ENCODE data around the gene ORC3. TPM values are rescaled to one million over a fixed set of nuclear protein-coding genes. Genes with fewer than 3 reads are reported as not detected.
A peak's percentile ranks its signal among the peaks of the same experiment; 100 is the strongest.

ORC3 gene
- 21.4 and 22.0 TPM in 2 replicates for total RNA-seq
- long read RNA-seq, transcript ORC3-202 (20 exons, 2,512 nt): minor isoform, 58 of 248 reads
- long read RNA-seq, transcript ORC3-201 (20 exons, 2,501 nt): major isoform, 66 of 248 reads
- long read RNA-seq, partial matches to known transcripts: 45 of 248 reads
- long read RNA-seq, other reads (novel, unspliced or antisense): 79 of 248 reads

- no peaks in the 10 kb centered on the region for H3K27me3 Mint-ChIP-seq (ENCODE audit: unreplicated experiment)
- H3K4me3 Mint-ChIP-seq (ENCODE audit: unreplicated experiment): peak within 1 kb of the TSS; percentile 84
- peak; percentile 97 for DNase-seq (ENCODE audit: extremely low spot score, unreplicated experiment)
- peaks cover 45% of the 10 kb centered on the region for H3K4me1 Mint-ChIP-seq (ENCODE audit: unreplicated experiment)
- H3K9me3 Mint-ChIP-seq (ENCODE audit: unreplicated experiment): no peaks in the 10 kb centered on the region
- TF ChIP-seq CTCF (IDR thresholded peaks at IDR 0.05): no peak
- peak within 1 kb of the TSS; percentile 93 for H3K27ac Mint-ChIP-seq (ENCODE audit: unreplicated experiment)
- H3K36me3 Mint-ChIP-seq (ENCODE audit: unreplicated experiment): peaks cover 5% of the 10 kb centered on the region
Observed at GRCh38 chr6:87589693-87590416, at the start of gene ORC3, which contains the start of gene RARS2. ORC3 (plus strand) TSS chr6:87590135; CDS start chr6:87590169, 34 bp downstream. RARS2 (minus strand) TSS chr6:87589987; CDS start chr6:87589957, 30 bp downstream.

- Mint-ChIP-seq H3K4me1 (ENCODE audit: unreplicated experiment) (peaks cover 4% of the 10 kb centered on the region), H3K36me3 (ENCODE audit: unreplicated experiment) (peaks cover 49% of the 10 kb centered on the region), H3K27me3 (ENCODE audit: unreplicated experiment) (no peaks in the 10 kb centered on the region), H3K4me3 (ENCODE audit: unreplicated experiment) (no peak overlapping the region), H3K9me3 (ENCODE audit: unreplicated experiment) (peaks cover 4% of the 10 kb centered on the region), H3K27ac (ENCODE audit: unreplicated experiment) (no peak overlapping the region)
- TF ChIP-seq CTCF (IDR thresholded peaks at IDR 0.05): no peak
- DNase-seq (ENCODE audit: extremely low spot score, unreplicated experiment): no peak
Observed at GRCh38 chr6:87540539-87540938, 49.4 kb upstream of the ORC3 start.

DNA sequence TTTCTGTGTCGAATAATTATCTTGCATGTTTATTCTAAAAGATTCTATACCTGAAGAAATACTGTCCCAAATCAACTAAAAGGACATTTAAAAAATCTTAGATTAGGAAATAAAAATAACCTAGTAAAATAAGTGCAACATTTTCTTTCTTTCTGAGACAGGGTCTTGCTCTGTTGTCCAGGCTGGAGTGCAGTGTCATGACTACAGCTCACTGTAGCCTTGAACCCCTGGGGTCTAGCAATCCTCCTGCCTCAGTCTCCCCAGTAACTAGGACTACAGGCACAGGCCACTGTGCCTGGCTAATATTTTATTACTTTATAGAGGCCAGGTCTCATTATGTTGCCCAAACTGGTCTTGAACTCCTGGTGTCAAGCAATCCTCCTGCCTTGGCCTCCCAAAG, 48.9 kb upstream of the ORC3 start:
- no peak for TF ChIP-seq CTCF (IDR thresholded peaks at IDR 0.05)
- Mint-ChIP-seq H3K27me3 (ENCODE audit: unreplicated experiment) (no peaks in the 10 kb centered on the region), H3K9me3 (ENCODE audit: unreplicated experiment) (peaks cover 4% of the 10 kb centered on the region), H3K4me3 (ENCODE audit: unreplicated experiment) (no peak overlapping the region), H3K36me3 (ENCODE audit: unreplicated experiment) (peaks cover 50% of the 10 kb centered on the region), H3K4me1 (ENCODE audit: unreplicated experiment) (peaks cover 4% of the 10 kb centered on the region), H3K27ac (ENCODE audit: unreplicated experiment) (no peak overlapping the region)
- DNase-seq (ENCODE audit: extremely low spot score, unreplicated experiment): no peak

- TF ChIP-seq CTCF (IDR thresholded peaks at IDR 0.05): no peak
- H3K36me3 Mint-ChIP-seq (ENCODE audit: unreplicated experiment): peaks cover 51% of the 10 kb centered on the region
- no peak overlapping the region for H3K4me3 Mint-ChIP-seq (ENCODE audit: unreplicated experiment)
- no peak overlapping the region for H3K27ac Mint-ChIP-seq (ENCODE audit: unreplicated experiment)
- H3K27me3 Mint-ChIP-seq (ENCODE audit: unreplicated experiment): no peaks in the 10 kb centered on the region
- no peak for DNase-seq (ENCODE audit: extremely low spot score, unreplicated experiment)
- peaks cover 4% of the 10 kb centered on the region for H3K4me1 Mint-ChIP-seq (ENCODE audit: unreplicated experiment)
- peaks cover 4% of the 10 kb centered on the region for H3K9me3 Mint-ChIP-seq (ENCODE audit: unreplicated experiment)
Observed at GRCh38 chr6:87541744-87542143, 48.2 kb upstream of the ORC3 start.

DNA sequence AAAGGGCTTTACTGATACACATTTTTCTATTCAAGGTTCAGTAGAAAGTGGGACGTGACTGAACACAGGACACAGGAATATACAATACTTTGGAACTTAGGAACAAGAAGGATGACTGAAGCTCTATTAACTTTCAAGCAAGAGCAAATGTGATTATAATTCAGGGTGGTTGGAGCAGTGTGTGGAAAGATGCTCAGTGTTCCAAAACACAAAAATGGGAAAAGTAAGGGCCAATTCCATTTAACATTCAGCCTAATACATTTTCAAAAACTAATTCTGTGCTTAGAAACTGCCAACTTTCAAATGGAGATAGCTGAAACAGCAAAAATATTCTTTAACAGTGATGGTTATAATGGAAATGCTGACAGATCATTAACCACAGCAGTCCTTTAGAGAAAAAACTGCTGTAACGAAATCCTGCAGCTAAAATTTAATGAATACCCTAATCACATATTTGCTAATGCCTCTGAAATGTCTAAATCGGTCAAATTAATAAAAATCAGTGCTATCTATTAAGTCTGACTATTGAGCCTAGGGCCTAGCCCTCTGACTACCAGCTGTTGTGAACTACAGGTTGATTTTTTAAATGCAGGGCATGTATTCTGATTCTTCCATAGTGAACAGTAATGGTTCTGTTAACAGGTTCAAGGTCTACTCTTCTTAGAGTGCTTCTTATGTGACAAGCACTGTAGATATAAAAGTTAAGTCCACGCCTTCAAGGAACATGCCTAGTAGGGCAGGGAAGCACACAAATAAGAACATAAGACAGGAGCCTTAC, 46.0 kb upstream of the ORC3 start:
- H3K27me3 Mint-ChIP-seq (ENCODE audit: unreplicated experiment): no peaks in the 10 kb centered on the region
- peaks cover 4% of the 10 kb centered on the region for H3K9me3 Mint-ChIP-seq (ENCODE audit: unreplicated experiment)
- no peak overlapping the region for H3K27ac Mint-ChIP-seq (ENCODE audit: unreplicated experiment)
- H3K4me3 Mint-ChIP-seq (ENCODE audit: unreplicated experiment): no peak overlapping the region
- H3K36me3 Mint-ChIP-seq (ENCODE audit: unreplicated experiment): peaks cover 54% of the 10 kb centered on the region
- no peak for TF ChIP-seq CTCF (IDR thresholded peaks at IDR 0.05)
- peaks cover 4% of the 10 kb centered on the region for H3K4me1 Mint-ChIP-seq (ENCODE audit: unreplicated experiment)
- DNase-seq (ENCODE audit: extremely low spot score, unreplicated experiment): no peak
